Karpas-422 (cell line): ENCODE measurements around the gene CERS1. TPM values are rescaled to one million over a fixed set of nuclear protein-coding genes. Genes with fewer than 3 reads are reported as not detected.

Experiments used
- DNase-seq: peaks from one replicate; pipeline ENCODE4 v3.0.0-alpha.2; 2015
- H2AFZ ChIP-seq: fragments of 200-600 bp; sonication (generic); 2 replicates; pipeline ENCODE4 v1.6.1; 2014; ENCODE audit warnings: antibody characterized with exemption, low read length, mixed read lengths
- H3K27ac ChIP-seq: fragments of 200-600 bp; sonication (generic); 2 replicates; pipeline ENCODE4 v1.5.1; 2014; ENCODE audit warnings: mild to moderate bottlenecking, low read length, moderate library complexity
- H3K27me3 ChIP-seq: fragments of 200-600 bp; sonication (generic); 2 replicates; pipeline ENCODE4 v1.6.1; 2014; ENCODE audit warnings: low read length, mixed read lengths
- H3K36me3 ChIP-seq: fragments of 200-600 bp; sonication (generic); 2 replicates; pipeline ENCODE4 v1.6.1; 2014; ENCODE audit warnings: low read length, mixed read lengths; ENCODE audit not compliant: insufficient read depth
- H3K4me1 ChIP-seq: fragments of 200-600 bp; sonication (generic); 2 replicates; pipeline ENCODE4 v1.6.1; 2014; ENCODE audit warnings: mild to moderate bottlenecking, low read length, mixed read lengths
- H3K4me2 ChIP-seq: fragments of 200-600 bp; sonication (generic); 2 replicates; pipeline ENCODE4 v1.6.1; 2014; ENCODE audit warnings: low read length, low read depth, mild to moderate bottlenecking; ENCODE audit not compliant: poor library complexity, severe bottlenecking
- H3K4me3 ChIP-seq: fragments of 200-600 bp; sonication (generic); 2 replicates; pipeline ENCODE4 v1.5.1; 2014; ENCODE audit warnings: mild to moderate bottlenecking, antibody characterized with exemption, low read length, mixed read lengths
- H3K79me2 ChIP-seq: fragments of 200-600 bp; sonication (generic); 2 replicates; pipeline ENCODE4 v1.6.1; 2014; ENCODE audit warnings: mild to moderate bottlenecking, low read length, mixed read lengths
- H3K9ac ChIP-seq: fragments of 200-600 bp; sonication (generic); 2 replicates; pipeline ENCODE4 v1.6.0; 2014; ENCODE audit warnings: low read length
- H3K9me2 ChIP-seq: fragments of 200-600 bp; sonication (generic), shearing (Covaris generic); replicated peaks from 2 replicates; pipeline ENCODE4 v1.6.0; 2014; ENCODE audit warnings: mild to moderate bottlenecking, low read length, moderate library complexity; ENCODE audit not compliant: insufficient read depth
- H3K9me3 ChIP-seq: fragments of 300-700, 200-600 bp; sonication (generic); 2 replicates; pipeline ENCODE4 v1.6.1; 2014; ENCODE audit warnings: low read length, mixed read lengths
- H4K20me1 ChIP-seq: fragments of 200-600 bp; sonication (generic); 2 replicates; pipeline ENCODE4 v1.6.1; 2014; ENCODE audit warnings: mild to moderate bottlenecking, antibody characterized with exemption, low read length, low read depth; ENCODE audit not compliant: insufficient read depth
- total RNA-seq: library from RNA; depleted of rRNA; stranded (reverse); fragments of >200 nt; shearing (Covaris generic); gene quantifications from 2 replicates; pipeline ENCODE4 v1.2.3, GENCODE V29; 2014; ENCODE audit warnings: low replicate concordance

The CERS1 gene
- total RNA-seq, 1 experiment from 2014 or later, result not detected

DNA sequence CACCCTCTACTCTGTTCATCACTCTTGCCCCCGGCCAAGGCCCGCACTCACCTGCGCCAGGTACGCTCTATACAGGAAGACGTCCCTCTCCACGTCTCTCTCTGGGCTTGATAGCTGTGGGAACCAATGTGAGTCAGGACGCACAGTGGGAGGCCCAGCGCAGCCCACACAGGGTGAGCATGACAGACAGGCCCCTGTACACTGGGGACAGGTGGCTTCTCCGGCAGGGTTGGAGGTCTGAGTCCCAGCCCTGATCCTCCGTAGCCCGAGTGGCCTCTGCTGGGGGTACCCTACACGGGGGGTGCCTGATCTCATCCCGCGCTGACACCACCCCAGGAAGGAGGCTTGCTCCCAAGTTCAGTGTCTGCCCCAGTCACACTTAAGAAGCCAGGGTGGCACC is 17.0 kb upstream of the CERS1 start:
- H3K4me3 ChIP-seq, result no peak overlapping the region
- H2AFZ ChIP-seq, result no peak overlapping the region
- peaks cover 10% of the 10 kb centered on the region; the same call in 1 of the 2 replicates for H3K36me3 ChIP-seq
- peaks cover 39% of the 10 kb centered on the region for H3K79me2 ChIP-seq
- H3K4me2 ChIP-seq, result no peak overlapping the region
- no peaks in the 10 kb centered on the region for H3K9me2 ChIP-seq
- H3K9ac ChIP-seq, result no peak overlapping the region
- no peak overlapping the region for H3K27ac ChIP-seq
- H3K27me3 ChIP-seq, result no peaks in the 10 kb centered on the region
- no peak for DNase-seq
- H3K9me3 ChIP-seq, result no peaks in the 10 kb centered on the region
- peaks cover 15% of the 10 kb centered on the region; the same call in 1 of the 2 replicates for H4K20me1 ChIP-seq
- H3K4me1 ChIP-seq, result peaks cover 5% of the 10 kb centered on the region

DNA sequence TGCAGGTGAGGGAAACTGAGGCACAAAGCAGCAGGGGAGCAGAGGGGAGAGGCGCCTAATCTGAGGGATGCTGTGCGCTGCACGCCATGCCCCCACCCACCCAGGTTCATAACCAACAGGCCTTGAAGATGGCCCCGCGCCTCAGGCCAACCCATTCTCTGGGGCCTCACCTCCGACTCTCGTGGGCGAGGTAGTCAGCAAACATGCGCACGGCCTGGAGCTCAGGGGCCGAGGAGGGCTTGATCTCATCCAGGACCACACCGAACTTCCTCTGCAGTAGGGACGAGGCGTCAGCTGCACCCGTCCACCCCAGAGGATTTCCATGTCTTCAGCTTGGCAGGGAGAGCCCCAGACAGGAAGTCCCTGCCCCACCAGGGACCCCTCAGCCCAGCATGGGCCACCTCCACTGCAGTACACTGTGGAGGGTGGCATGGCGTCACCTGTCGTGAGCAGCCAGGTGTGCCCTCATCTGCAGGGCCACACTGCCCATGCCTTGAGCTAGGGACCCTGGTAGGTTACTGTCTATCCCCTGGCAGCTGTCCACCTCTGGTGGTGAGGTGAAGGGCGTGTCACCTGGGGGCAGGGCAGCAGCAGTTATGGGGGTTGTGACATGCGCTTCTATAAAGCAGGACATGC is 15.0 kb upstream of the CERS1 start:
- H3K79me2 ChIP-seq, result peaks cover 21% of the 10 kb centered on the region
- no peak for DNase-seq
- no peaks in the 10 kb centered on the region for H3K9me2 ChIP-seq
- H3K27ac ChIP-seq, result no peak overlapping the region
- peaks cover 10% of the 10 kb centered on the region; the same call in 1 of the 2 replicates for H3K36me3 ChIP-seq
- peaks cover 15% of the 10 kb centered on the region; the same call in 1 of the 2 replicates for H4K20me1 ChIP-seq
- H3K9ac ChIP-seq, result no peak overlapping the region
- no peak overlapping the region for H2AFZ ChIP-seq
- H3K9me3 ChIP-seq, result no peaks in the 10 kb centered on the region
- no peak overlapping the region for H3K4me3 ChIP-seq
- H3K27me3 ChIP-seq, result no peaks in the 10 kb centered on the region
- no peaks in the 10 kb centered on the region for H3K4me1 ChIP-seq
- H3K4me2 ChIP-seq, result no peak overlapping the region

DNA sequence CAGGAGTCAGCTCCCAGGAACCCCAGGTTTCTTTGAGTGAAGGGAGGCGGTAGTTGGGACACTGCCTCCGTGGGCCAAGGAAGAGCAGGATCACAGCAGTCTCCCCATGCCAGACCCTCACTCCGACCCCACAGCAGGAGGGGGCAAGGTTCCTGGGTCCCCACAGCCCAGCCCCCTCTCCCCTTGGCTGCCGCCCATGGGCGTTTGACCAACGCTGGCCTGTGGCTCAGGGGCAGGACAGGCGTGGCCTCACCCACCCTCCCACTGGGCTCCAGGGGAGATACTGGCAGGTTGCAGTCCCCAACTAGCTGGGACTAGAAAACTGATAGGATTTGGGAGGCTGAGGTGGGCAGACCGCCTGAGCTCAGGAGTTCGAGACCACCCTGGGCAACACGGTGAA is 14.1 kb upstream of the CERS1 start:
- H3K79me2 ChIP-seq, result peaks cover 11% of the 10 kb centered on the region
- no peaks in the 10 kb centered on the region for H3K4me1 ChIP-seq
- H3K27me3 ChIP-seq, result no peaks in the 10 kb centered on the region
- H3K4me3 ChIP-seq, result no peak overlapping the region
- no peak overlapping the region for H3K9ac ChIP-seq
- H2AFZ ChIP-seq, result no peak overlapping the region
- no peaks in the 10 kb centered on the region for H3K9me2 ChIP-seq
- H3K4me2 ChIP-seq, result no peak overlapping the region
- DNase-seq, result no peak
- H3K36me3 ChIP-seq, result peaks cover 4% of the 10 kb centered on the region; the same call in 1 of the 2 replicates
- H3K27ac ChIP-seq, result no peak overlapping the region
- H4K20me1 ChIP-seq, result peaks cover 10% of the 10 kb centered on the region; the same call in 1 of the 2 replicates
- H3K9me3 ChIP-seq, result no peaks in the 10 kb centered on the region

DNA sequence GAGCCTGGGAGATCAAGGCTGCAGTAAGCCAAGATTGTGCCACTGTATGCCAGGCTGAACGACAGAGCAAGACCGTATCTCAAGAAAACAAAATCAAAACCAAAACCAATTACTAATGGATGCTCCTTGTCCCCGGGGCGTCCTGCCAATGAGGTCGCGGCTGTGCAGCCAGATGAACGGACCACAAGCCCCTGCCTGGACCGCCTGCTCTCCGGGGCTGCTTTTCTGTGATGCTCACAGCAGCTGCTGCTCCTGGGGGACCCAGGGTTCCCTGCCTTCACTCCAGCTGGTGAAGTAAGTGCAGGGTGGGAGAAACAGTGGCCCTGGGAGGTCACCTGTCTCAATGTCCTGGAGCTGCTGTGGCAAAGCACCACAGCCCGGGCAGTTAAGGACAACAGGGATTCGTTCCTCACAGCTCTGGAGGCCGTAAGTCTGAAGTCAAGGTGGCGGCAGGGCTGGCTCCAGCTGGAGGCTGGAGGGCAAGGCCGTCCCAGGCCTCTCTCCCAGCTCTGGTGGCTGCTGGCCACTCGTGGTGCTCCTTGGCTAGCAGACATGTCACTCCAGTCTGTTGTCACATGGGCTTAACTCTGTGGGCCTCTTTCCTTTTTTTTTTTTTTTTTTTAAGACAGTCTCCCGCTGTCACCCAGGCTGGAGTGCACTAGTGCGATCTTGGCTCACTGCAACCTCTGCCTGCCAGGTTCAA is 13.1 kb upstream of the CERS1 start:
- Histone ChIP-seq H3K79me2 (peaks cover 8% of the 10 kb centered on the region; the same call in 1 of the 2 replicates), H3K4me1 (no peaks in the 10 kb centered on the region), H3K9me2 (no peaks in the 10 kb centered on the region), H3K9me3 (no peaks in the 10 kb centered on the region), H3K36me3 (0 out of 2 replicates have a peak, but pooled peaks cover 3% of the 10 kb centered on the region), H3K4me2 (no peak overlapping the region), H3K9ac (no peak overlapping the region), H2AFZ (no peak overlapping the region), H3K27ac (no peak overlapping the region), H3K4me3 (no peak overlapping the region), H3K27me3 (no peaks in the 10 kb centered on the region), H4K20me1 (0 out of 2 replicates have a peak, but pooled peaks cover 9% of the 10 kb centered on the region)
- DNase-seq, result no peak

DNA sequence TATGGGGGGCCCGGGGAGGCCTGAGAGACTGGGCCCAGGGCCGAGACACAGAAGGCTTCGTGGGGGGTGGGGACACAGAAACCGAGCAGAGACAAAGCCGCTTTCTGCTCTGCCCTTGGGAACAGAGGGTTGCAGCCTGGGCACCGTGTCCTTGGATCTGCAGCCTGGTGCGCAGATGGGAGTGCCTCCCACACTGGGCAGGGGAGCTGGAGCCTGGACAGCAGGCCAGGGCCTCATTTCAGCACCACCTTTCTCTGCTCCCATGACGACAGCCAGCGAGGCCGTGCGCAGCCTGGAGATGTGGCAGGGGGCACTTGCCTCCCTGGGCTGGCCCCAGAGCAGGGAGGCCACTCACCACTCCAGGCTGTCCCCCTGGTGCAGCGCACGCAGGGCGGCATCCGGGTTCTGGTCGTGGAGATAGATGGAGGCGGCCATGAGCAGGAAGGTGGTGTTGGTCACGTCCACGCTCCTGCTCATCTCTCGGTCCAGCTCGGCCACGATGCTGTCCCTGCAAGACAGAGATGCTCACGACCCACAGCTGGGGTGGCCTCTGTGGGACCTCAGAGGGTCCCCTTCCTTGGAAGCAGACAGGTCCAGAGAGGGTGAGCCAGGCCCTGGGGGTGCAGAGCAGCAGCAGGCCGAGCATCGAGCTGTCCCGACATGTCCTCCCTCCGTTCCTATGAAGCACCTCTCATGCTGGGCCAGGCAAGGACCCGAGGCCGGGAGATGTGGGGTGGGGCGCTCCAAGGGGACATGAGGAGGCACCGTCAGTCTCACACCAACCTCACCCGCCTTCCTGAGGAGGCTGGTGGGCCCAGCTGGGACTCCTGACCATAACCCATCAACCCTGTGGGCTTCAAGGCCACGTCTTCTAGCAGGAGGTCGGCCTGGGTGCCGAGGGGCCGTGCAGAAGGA is 10.9 kb upstream of the CERS1 start:
- no peak overlapping the region for H2AFZ ChIP-seq
- H3K4me3 ChIP-seq, result no peak overlapping the region
- H4K20me1 ChIP-seq, result 0 out of 2 replicates have a peak, but pooled peaks cover 6% of the 10 kb centered on the region
- H3K9ac ChIP-seq, result no peak overlapping the region
- no peak overlapping the region for H3K4me2 ChIP-seq
- no peaks in the 10 kb centered on the region for H3K27me3 ChIP-seq
- no peak for DNase-seq
- H3K79me2 ChIP-seq, result no peaks in the 10 kb centered on the region
- H3K4me1 ChIP-seq, result no peaks in the 10 kb centered on the region
- H3K36me3 ChIP-seq, result no peaks in the 10 kb centered on the region
- H3K9me2 ChIP-seq, result no peaks in the 10 kb centered on the region
- no peaks in the 10 kb centered on the region for H3K9me3 ChIP-seq
- no peak overlapping the region for H3K27ac ChIP-seq

DNA sequence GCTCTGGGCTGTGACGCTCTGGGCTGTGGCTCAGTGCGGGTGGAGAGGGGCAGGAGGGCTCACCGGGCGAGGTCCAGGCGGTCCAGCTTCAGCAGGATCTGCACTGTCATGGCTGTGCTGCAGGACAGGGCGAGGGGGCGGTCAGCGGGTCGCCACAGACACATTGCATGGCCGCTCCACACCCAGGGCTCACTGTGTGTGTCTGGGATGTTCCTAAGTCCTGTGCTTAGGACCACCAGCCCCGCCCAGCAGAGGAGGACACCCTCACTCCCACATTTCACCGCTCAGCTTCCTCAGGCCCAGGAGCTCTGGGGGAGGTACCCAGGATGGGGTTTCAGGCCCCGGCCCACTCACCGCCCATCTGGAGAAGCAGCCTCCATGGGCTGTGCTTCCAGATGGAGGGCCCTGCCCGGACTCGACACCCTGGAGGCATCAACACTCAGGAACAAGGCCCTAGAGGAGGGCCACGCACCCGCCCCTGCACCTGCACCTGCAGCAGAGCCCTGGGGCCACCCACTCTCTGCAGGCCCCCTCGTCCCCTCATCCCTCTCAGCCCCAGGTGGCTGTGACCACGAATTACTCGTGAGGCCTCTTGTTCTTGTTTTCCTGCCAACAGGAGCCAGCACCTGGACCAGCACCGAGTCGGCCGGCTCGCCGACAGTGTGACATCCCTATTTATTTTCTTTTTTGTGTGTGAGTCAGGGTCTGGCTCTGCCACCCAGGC is 9.7 kb upstream of the CERS1 start:
- Histone ChIP-seq H3K27me3 (no peaks in the 10 kb centered on the region), H3K9ac (no peak overlapping the region), H3K4me2 (no peak overlapping the region), H2AFZ (no peak overlapping the region), H3K4me3 (no peak overlapping the region), H3K79me2 (no peaks in the 10 kb centered on the region), H3K9me3 (no peaks in the 10 kb centered on the region), H3K9me2 (no peaks in the 10 kb centered on the region), H3K27ac (no peak overlapping the region), H3K36me3 (no peaks in the 10 kb centered on the region), H4K20me1 (0 out of 2 replicates have a peak, but pooled peaks cover 2% of the 10 kb centered on the region), H3K4me1 (no peaks in the 10 kb centered on the region)
- DNase-seq, result no peak

DNA sequence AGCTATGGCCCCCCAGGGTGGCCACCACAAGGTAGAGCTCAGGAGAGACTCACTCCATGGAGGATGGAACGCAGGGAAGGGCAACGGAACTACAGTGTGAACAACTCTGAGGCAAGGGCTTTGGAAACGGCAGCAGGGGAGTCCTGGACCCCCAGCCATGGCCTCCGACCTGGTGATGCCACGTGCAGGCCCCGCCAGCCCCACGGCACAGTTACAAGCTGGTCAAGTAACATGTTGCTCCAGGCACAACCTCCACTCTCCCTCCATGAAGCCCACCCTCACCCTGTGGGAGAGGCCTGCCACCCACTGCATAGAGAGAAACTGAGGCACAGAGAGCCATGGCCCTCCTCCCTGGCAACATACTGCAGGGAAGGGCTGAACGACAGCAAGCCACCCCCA is 9.1 kb upstream of the CERS1 start:
- H3K4me1 ChIP-seq, result no peaks in the 10 kb centered on the region
- H3K27ac ChIP-seq, result no peak overlapping the region
- no peaks in the 10 kb centered on the region for H3K79me2 ChIP-seq
- DNase-seq, result no peak
- no peak overlapping the region for H3K9ac ChIP-seq
- H3K9me3 ChIP-seq, result no peaks in the 10 kb centered on the region
- H3K27me3 ChIP-seq, result no peaks in the 10 kb centered on the region
- no peaks in the 10 kb centered on the region for H3K9me2 ChIP-seq
- H3K36me3 ChIP-seq, result no peaks in the 10 kb centered on the region
- H2AFZ ChIP-seq, result no peak overlapping the region
- H4K20me1 ChIP-seq, result no peaks in the 10 kb centered on the region
- no peak overlapping the region for H3K4me3 ChIP-seq
- H3K4me2 ChIP-seq, result no peak overlapping the region
